Right kidney (tissue), 1 donor: Measurements from ENCODE around the gene ORM1.

ENCODE experiments used
- DNase-seq: peaks from one replicate; pipeline ENCODE4 v3.0.0-alpha.2; 2016

Gene ORM1

GRCh38 chr9:114342755-114343440 is 20.0 kb downstream of the ORM1 start:
- no peak for DNase-seq

GRCh38 chr9:114343471-114344187 is 20.7 kb downstream of the ORM1 start:
- DNase-seq: no peak

GRCh38 chr9:114344188-114344566 is 21.3 kb downstream of the ORM1 start:
- DNase-seq: no peak

- no peak for DNase-seq
Measured at GRCh38 chr9:114344692-114345091, 21.8 kb downstream of the ORM1 start.

GRCh38 chr9:114345493-114346065 is 22.7 kb downstream of the ORM1 start:
- DNase-seq: no peak

GRCh38 chr9:114346146-114346545 is 23.2 kb downstream of the ORM1 start:
- no peak for DNase-seq

GRCh38 chr9:114347675-114348074 is 24.8 kb downstream of the ORM1 start:
- DNase-seq: no peak

GRCh38 chr9:114348261-114348905 is 25.5 kb downstream of the ORM1 start:
- DNase-seq: no peak

- peak; percentile 26 for DNase-seq
Measured at GRCh38 chr9:114348906-114349482, 26.1 kb downstream of the ORM1 start.

- no peak for DNase-seq
Measured at GRCh38 chr9:114349713-114350480, 27.0 kb downstream of the ORM1 start.

- no peak for DNase-seq
Measured at GRCh38 chr9:114350636-114351401, 27.9 kb downstream of the ORM1 start.

- DNase-seq: no peak
Measured at GRCh38 chr9:114351932-114352331, 29.0 kb downstream of the ORM1 start.

GRCh38 chr9:114355821-114356220 is 32.9 kb downstream of the ORM1 start:
- no peak for DNase-seq

- DNase-seq: no peak
Measured at GRCh38 chr9:114356792-114357191, 33.9 kb downstream of the ORM1 start.

GRCh38 chr9:114357360-114357759 is 34.5 kb downstream of the ORM1 start:
- DNase-seq: no peak

- DNase-seq: no peak
Measured at GRCh38 chr9:114357911-114358328, 35.0 kb downstream of the ORM1 start.

GRCh38 chr9:114359801-114360200 is 36.9 kb downstream of the ORM1 start:
- DNase-seq: no peak

- DNase-seq: no peak
Measured at GRCh38 chr9:114361542-114361941, 38.6 kb downstream of the ORM1 start.

GRCh38 chr9:114362394-114362793 is 39.5 kb downstream of the ORM1 start:
- no peak for DNase-seq

- no peak for DNase-seq
Measured at GRCh38 chr9:114363424-114363823, 40.5 kb downstream of the ORM1 start.
